SKM-1 treated with dmso at 0.1 percent for 144 hours (cell line): ENCODE measurements around the gene AGBL4.
"Not testable (repeated sequence)": the region's sequence is repeated elsewhere in the genome, so short reads cannot be mapped to it uniquely, and the experiment has no call there.

Experiments used
- DNase-seq: peaks from one replicate; lab custom pipeline; 2025; ENCODE audit not compliant: unreplicated experiment; lab: John Stamatoyannopoulos, UW

AGBL4 gene

DNA sequence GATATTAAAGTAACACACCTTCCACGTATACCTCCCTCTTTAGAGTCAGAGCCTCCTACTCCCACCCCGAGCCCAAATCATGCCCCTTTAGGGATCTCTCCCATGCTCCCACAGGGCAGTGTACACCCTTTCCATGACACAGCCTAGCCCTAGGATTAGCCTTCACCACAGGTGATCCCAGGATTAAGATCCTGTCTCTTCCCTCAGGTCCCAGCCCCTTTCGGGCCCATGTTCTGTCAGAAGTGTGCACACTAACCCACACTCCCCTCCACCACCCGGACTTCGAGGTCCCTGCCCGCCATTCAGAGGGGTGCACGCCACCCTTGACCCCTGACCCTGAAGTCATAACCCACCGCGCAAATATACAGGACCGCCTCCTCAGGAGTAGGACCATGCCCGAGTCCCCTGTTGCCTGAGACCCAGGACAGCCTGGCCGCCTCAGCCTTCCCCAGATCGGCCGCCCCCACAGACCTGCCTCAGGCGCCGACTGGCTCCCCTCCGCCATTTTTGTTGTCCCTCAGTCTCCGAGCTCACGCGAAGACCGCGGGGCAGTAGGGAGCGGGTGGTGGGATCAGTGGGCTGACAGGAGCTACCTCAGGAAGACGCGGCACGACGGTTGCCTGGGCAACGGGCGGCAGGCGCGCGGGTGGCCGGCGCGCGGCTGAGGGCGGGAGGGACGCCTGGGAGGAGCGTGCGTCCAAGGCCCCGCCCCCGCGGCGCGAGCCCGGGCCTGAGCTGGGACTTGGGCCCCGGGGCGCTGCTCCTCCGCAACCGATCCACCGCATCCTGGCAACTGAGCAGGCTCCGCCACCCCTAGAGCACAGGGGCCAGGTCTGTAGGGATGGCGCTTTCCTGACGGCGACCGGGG is at the start of gene AGBL4:
TSS of gene AGBL4 (minus strand) at position 663 of the 868 bp plus-strand sequence.
- DNase-seq = no peak

DNA sequence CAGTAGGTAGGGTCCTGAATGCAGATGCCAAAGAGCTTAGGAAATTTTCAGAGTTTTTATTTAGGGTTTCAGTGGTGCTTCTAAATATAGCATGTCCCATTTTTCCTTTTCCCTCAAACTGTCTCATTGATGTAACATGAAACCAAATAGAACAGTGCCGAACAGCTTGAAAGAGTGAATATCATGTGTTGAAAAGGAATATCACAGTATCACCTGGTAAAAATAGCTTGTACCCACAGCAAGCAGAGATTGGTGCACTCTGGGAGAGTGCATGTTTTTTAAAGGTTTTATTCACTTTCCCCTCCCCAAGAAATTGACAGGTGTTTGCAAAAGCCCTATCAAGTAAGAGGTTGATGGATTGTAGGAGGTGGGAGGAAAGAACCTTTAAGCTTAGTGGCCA is 43.1 kb upstream of the AGBL4 start:
- no peak for DNase-seq

DNA sequence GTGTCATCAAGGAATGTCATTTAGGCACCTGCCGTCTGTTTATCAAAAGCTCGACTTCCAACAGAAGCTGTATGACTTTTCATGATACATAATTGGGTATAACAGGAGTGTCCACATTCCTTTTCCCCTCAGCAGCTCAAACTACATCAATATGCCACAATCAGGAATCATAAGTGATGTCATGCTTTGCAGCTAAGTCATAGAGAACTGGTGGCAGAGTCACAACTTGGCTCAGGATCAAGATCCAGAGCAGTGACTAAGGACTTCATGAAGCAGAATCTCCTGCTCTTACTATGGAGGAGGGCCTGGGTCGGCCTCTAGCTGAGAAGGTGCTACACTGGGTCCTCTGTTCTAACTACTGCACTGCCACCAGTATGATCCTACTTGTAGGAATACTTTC is 36.5 kb upstream of the AGBL4 start:
- DNase-seq = no peak

DNA sequence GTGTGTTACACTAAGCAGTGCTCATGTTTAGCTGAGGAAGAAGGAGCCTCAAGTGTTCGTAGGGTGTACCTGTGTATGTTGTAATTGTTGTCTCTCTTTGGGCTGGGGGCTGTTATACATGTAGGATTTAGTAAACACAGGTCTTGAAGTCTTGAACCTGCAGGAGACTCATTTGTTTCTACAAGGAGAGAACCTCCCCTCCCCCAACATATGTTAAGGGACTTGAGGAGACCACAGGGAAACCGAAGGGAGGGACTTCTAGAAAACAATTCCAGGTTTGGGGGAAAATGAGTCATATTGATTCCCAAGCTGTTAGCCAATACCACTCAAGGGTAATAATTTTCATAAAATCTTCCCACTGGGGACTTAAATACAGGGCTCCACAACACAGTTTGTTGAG is 25.0 kb upstream of the AGBL4 start:
- no peak for DNase-seq

DNA sequence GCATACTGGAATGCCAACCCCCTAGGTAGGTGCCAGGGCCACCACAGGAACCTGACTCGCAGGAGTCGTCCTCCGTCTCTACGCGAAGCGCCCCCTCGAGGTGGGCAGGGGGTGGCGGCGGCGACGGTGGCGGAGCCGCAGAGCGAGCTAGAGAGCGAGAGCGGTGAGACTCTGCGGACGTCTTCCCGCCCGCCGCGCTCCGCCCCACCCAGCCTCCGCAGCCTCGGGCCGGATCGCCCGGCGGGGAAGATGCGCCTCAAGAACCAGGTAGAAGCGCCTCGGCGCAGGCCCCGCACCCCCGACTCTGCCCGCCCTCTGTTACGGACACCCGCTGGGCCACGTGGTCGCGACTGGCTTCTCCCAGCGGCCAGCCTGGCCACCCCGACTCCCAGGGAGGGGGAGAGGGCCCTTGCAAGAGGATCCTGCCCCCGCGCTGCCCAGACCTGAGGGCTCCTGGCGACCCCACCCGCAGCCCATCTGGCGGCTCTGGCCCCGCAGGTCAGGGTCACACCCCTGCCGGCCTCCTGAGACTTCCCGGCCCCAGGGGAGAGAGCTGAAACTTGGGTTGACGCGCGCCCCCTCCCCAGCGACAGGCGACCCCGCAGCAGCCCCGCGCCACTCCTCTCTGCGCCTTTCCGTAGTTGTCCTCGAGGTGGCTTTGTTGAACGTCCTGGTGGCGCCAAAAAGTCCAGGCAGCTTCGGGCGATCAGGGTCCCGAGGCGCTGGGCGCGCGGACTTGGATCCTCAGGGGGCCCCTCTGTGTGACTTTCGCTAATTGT is 24.4 kb upstream of the AGBL4 start:
- no peak for DNase-seq

DNA sequence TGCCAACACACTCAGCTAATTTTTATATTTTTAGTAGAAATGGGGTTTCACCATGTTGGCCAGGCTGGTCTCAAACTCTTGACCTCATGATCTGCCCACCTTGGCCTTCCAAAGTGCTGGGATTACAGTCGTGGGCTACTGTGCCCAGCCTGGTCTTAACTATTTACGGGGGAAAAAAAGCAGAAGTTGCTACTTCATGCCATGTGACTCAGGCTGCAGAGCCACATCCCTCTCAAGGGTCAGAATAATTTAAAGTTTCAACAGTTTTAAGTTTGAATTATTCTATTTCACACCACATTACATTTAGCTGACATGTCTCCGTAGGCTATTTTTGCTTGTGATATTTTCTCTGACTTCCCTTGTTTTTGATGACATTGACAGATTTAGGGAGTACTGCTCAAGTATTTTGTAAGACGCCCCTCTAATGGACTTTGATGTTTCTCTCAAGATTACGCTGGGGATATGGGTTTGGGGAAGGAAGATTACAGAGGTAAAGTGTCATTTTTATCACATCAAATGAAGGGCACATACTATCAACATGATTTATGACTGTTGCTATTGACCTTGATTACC is 14.6 kb upstream of the AGBL4 start:
- DNase-seq = no peak

DNA sequence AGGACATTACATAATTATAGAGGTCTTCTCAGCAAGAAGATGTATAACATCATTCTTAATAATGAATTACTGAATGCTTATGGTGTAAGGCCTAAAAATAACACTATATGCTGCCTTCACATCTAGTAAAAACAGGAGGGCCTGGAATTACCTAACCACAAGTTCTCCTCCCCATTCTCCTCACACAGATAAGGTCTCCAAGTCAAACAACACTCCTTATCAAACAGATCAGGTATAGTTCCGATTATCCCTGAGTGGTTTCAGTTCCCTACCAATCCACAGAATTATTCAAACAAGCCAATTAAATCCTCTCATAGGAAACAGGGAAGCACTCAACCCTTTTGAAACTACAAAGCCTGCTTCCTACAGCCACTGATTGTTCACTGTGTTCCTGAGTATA is 4.0 kb upstream of the AGBL4 start:
- no peak for DNase-seq

DNA sequence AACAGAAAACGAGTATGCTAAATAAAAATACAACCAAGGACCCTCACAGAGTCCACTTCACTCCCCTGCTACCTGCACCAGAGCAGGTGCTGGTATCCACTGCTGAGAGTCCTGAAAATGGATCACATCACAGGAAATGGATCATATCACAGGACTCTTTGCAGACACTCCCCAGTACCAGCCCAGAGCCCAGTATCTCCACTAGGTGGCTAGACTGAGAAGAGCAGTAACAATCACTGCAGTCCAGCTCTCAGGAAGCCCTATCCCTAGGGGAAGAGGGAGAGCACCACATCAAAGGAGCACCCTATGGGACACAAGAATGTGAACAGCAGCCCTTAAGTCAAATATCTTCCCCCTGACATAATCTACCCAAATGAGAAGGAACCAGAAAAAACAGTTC is 28.0 kb downstream of the AGBL4 start:
- no peak for DNase-seq

DNA sequence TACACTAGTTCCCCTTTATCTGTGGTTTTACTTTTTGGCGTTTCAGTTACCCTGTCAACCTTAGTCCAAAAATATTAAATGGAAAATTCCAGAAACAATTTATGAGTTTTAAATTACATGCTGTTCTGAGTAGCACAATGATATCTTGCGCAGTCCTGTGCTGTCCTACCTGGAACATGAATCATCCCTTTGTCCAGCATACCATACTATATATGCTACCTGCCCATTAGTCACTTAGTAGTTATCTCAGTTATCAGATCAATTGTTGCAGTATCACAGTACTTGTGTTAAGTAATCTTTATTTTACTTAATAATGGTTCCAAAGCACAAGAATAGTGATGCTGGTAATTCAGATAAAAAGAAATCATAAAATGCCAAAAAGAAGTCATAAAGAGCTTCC is 52.7 kb downstream of the AGBL4 start:
- no peak for DNase-seq

DNA sequence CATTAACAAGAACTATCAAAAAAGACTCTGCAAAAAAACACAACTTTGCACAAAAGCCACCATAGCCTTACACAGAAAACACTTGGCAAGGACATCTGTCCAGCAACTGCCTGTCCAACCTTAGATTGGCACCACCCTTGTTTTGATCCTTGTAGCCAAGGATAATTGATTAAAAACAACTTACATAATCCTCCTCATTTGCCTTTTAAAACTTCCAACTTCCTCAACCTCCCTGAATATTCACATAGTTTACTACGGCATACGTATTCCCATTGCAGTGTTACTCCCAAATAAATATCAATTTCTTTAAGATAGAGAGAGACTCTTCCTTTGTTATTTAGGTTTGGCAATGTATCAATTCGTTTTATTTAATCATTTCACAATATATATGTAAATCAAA is 72.4 kb downstream of the AGBL4 start:
- no peak for DNase-seq

DNA sequence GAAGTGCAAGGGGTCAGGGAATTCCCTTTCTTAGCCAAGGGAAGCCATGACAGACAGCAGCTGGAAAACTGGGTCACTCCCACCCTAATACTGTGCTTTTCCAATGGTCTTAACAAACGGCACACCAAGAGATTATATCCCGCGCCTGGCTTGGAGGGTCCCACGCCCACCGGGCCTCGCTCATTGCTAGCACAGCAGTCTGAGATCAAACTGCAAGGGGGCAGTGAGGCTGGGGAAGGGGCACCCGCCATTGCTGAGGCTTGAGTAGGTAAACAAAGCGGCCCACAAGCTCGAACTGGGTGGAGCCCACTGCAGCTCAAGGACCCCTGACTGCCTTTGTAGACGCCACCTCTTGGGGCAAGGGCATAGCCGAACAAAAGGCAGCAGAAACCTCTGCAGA is 108.5 kb downstream of the AGBL4 start:
- not testable (repeated sequence) for DNase-seq

DNA sequence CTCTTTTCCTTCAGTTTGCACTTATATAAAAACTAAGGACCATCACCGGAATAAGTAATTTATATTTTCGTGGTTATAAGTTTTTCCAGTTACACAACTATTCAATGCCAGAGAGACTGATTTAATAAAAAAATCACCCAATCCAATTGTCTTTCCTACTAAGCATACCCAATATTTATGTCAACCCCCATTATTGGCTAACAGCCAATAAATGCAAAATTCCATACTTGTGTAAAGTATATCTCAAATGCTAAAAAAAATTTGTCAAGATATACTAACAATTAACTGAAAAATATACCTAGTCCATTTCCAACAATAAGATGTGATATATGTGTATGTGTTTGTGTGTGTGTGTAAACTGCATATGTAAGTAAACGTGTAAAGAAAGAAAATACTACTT is 117.4 kb downstream of the AGBL4 start:
- DNase-seq = no peak

DNA sequence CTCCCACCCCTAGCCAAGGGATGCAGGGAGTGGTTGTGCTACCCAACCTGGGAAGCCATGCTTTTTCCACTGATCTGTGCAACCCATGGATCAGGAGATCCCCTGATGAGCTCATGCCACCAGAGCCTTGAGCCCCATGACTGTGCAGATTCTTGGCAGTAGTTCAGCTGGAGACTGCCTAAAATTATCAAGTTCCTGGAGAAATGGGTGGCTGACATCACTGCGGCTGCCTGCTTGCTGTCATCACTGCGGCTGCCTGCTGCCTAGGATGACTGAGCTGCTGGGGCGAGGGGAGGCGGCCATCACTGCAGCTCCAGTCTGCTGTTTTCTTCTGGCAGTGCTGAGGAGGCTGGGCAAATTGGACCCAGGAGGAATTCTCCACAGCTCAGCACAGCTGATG is 159.2 kb downstream of the AGBL4 start:
- DNase-seq = no peak

DNA sequence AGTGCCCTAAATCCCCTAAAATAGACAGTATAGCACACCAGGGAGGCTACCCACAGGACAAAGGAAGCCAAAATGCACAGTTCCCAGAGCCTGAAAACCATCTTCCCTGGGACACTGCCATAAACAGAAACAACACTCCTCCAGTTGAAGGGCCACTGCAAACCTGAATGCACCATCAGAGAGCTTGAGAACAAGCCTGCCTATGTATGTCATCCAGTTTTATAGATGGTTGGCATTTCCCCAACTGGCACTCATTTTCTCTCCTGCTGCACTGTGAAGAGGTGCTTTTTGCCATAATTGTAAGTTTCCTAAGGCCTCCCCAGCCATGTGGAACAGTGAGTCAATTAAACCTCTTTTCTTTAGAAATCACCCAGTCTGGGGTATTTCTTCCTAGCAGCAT is 169.0 kb downstream of the AGBL4 start:
- DNase-seq = no peak

DNA sequence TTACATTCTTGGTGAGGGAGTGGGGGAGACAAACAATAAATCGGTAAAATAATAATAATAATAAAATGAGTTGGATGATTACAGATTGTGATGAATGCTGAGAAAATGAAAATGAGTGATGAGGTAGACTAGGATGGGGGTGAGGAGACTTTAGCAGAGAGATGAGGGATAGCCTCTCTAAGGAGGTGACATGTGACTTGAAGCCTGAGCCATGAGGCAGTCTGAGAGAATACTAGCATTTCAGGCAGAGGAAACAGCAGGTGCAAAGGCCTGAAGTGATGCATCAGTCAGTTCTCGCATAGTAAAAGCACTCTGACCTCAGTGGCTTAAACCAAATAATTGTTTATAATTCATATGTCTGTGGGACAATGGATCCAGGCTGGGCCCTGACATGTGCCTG is 181.2 kb downstream of the AGBL4 start:
- no peak for DNase-seq

DNA sequence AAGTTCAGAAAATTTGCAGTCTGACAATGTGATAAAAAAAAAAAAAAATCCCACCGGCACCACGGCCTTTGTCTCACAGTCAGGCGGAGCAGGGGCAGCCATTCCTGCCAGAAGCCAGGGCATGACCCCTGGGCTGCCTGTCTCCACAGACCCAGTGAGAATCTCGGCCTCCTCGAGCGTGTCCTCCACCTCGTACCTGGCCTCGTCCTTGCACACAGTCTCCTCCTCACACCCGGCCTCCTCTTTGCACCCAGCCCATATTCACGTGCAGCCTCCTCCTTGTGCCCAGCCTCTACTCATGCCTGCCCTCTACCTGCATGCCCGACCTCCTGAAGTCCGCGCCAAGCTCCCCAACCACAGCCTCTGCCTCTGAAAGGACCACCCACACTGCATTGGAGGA is 182.0 kb downstream of the AGBL4 start:
- DNase-seq = no peak

DNA sequence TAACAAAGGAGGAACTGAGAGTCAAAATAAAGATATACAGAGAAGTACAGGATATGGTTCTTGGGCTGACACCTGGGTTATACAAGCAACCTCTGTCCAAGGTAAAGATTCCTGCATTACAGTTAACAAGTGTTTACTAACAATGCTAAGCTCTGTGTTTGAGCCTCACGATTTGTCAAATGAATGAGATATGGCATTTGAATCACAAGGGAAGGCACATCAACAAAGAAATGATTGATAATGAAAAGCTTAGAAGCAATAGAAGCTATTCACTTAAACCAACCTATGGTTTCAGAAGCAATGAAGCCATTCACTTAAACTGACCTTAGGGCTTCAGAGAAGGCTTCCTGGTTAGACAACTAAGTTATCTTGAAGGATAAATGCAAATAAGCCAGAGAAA is 199.5 kb downstream of the AGBL4 start:
- no peak for DNase-seq

DNA sequence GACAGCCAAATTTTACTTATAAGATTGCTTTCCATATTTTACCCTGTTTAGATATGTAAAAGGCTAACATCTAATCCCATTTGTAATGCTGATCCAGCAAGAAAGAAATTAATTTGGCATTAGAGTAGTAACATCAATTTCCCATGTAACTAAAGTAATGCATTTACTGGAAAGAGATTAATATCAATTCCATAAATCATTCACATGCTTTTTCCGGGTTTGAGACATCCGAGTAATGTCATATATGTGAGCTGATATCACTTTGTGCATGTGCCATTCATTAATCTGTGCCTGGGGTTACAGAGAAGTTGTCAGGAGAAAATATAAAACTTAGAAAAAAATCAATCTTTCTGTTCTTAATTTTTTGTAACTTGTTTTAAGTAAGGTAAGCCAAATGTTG is 206.1 kb downstream of the AGBL4 start:
- no peak for DNase-seq

DNA sequence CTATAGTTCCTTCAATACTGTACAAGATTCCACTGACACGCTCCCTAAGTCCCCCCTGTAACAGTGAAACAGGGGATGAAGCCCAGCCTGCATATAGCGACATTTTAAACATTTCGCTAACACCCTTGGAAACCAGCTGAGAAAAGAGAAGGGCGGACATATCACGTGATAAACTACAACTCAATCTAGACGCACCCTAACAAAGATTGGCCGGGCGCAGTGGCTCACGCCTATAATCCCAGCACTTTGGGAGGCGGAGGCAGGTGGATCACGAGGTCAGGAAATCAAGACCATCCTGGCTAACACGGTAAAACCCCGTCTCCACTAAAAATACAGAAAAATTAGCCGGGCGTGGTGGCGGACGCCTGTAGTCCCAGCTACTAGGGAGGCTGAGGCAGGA is 236.7 kb downstream of the AGBL4 start:
- not testable (repeated sequence) for DNase-seq

DNA sequence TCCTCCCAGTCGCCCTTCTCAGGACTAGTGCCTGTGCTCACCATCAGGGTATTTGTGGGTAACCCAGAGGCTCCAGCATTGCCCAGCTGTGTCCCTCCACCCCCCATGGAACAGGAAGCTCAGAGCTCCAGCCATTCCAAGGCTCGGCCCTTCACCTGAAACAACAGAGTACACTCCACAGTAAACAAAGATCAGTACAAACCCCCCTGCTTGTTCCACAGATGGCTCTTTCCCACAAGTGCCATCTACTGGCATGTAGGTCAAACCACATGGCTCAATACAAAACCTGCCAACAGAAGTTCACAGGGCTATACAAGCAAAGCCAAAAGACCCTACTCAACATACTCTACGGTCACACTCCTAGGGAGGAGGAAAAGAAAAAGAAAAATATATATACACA is 258.7 kb downstream of the AGBL4 start:
- DNase-seq = no peak

DNA sequence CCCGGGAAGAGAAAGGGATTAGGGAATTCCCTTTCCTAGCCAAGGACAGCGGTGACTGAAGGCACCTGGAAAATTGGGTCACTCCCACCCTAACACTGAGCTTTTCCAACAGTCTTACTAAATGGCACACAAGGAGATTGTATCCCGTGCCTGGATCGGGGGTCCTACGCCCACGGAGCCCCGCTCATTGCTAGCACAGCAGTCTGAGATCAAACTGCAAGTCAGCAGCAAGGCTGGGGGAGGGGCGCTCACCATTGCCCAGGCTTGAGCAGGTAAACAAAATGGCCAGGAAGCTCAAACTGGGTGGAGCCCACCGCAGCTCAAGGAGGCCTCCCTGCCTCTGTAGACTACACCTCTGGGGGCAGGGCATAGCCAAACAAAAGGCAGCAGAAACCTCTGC is 285.6 kb downstream of the AGBL4 start:
- DNase-seq = not testable (repeated sequence)

DNA sequence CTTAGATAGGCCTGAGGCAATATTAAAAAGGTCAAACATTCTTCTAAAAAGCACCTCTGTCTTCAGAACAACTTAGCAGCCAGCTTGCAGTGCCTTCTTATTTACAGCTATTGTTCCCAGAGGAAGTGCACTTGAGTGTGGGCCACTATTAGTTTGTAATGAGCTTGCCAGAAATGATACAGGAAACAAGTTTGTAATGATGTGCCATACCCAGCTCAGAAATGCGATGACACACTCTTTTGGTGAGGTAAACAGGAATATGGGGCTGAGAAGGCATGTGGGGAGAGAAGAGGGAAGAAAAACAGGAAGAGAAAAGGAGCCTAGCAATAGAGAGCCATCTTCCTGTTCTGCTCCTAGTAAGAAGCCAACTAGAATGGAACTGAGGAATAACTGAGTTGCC is 295.4 kb downstream of the AGBL4 start:
- DNase-seq = no peak
